ENCODE data around the gene BMPR1B. TPM values are rescaled to one million over a fixed set of nuclear protein-coding genes. Genes with fewer than 3 reads are reported as not detected.
A peak's percentile ranks its signal among the peaks of the same experiment; 100 is the strongest.

Gene BMPR1B
- polyA plus RNA-seq, 2 of the 4 experiments (the other 2 are of a cell fraction), result 6.4 to 21.2 TPM

- no peak for FAIRE-seq
- 85% methylated on average over 2 of the region's 2 CpGs for WGBS (ENCODE audit: missing lambda C conversion rate)
- ATAC-seq, result peak in 1 of 2 experiments; percentile 57; a peak in 3 of 6 replicates
- DNase-seq (ENCODE audit: low read depth in 1 of 2, low spot score in 1 of 2), result no peak
- no peaks in the 10 kb centered on the region for H3K9me3 ChIP-seq
- TF ChIP-seq CBX8 (IDR thresholded peaks at IDR 0.05), result no peak
- TF ChIP-seq JUN (IDR thresholded peaks at IDR 0.05), result no peak
- no peak for TF ChIP-seq HEYL (CRISPR knock-in tag; IDR thresholded peaks at IDR 0.05)
- TF ChIP-seq EHF (CRISPR knock-in tag; IDR thresholded peaks at IDR 0.05), result no peak
- TF ChIP-seq MYC (IDR thresholded peaks at IDR 0.05; ENCODE audit: borderline replicate concordance, low read length), result no peak
- no peak for TF ChIP-seq EP300 (IDR thresholded peaks at IDR 0.05)
- no peak for TF ChIP-seq ZNF302 (CRISPR knock-in tag; IDR thresholded peaks at IDR 0.05)
- TF ChIP-seq RARB (CRISPR knock-in tag; IDR thresholded peaks at IDR 0.05), result no peak
- no peak for TF ChIP-seq ZC3H11A (IDR thresholded peaks at IDR 0.05)
- TF ChIP-seq SMC3 (IDR thresholded peaks at IDR 0.05), result no peak
- no peak for TF ChIP-seq CHD2 (IDR thresholded peaks at IDR 0.05; ENCODE audit: low read length, partially characterized antibody)
- TF ChIP-seq, protein P1, sequence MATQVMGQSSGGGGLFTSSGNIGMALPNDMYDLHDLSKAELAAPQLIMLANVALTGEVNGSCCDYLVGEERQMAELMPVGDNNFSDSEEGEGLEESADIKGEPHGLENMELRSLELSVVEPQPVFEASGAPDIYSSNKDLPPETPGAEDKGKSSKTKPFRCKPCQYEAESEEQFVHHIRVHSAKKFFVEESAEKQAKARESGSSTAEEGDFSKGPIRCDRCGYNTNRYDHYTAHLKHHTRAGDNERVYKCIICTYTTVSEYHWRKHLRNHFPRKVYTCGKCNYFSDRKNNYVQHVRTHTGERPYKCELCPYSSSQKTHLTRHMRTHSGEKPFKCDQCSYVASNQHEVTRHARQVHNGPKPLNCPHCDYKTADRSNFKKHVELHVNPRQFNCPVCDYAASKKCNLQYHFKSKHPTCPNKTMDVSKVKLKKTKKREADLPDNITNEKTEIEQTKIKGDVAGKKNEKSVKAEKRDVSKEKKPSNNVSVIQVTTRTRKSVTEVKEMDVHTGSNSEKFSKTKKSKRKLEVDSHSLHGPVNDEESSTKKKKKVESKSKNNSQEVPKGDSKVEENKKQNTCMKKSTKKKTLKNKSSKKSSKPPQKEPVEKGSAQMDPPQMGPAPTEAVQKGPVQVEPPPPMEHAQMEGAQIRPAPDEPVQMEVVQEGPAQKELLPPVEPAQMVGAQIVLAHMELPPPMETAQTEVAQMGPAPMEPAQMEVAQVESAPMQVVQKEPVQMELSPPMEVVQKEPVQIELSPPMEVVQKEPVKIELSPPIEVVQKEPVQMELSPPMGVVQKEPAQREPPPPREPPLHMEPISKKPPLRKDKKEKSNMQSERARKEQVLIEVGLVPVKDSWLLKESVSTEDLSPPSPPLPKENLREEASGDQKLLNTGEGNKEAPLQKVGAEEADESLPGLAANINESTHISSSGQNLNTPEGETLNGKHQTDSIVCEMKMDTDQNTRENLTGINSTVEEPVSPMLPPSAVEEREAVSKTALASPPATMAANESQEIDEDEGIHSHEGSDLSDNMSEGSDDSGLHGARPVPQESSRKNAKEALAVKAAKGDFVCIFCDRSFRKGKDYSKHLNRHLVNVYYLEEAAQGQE (IDR thresholded peaks at IDR 0.05), result no peak
- no peak for TF ChIP-seq POLR2A (IDR thresholded peaks at IDR 0.05; ENCODE audit: low read length)
- TF ChIP-seq CHD4 (IDR thresholded peaks at IDR 0.05; ENCODE audit: borderline replicate concordance), result no peak
- no peak for TF ChIP-seq FOSB (CRISPR knock-in tag; IDR thresholded peaks at IDR 0.05)
- no peak for TF ChIP-seq FOXS1 (CRISPR knock-in tag; IDR thresholded peaks at IDR 0.05)
- no peak for TF ChIP-seq GATA3 (IDR thresholded peaks at IDR 0.05; ENCODE audit: borderline replicate concordance)
- H3K4me2 ChIP-seq, result peak overlapping the region; percentile 68
- CTCF ChIA-PET, result interaction anchor here (1.2 kb wide), 1 partner anchor 195 kb away, joined by 3 read pairs; no protein-coding TSS in a partner anchor
- POLR2A ChIA-PET, result interaction anchor here (1.1 kb wide), 1 partner anchor 48 kb away, joined by 3 read pairs; the partner anchor contains the start of gene BMPR1B
- no peak overlapping the region for H3K4me3 ChIP-seq
- H3K27ac ChIP-seq, result peak overlapping the region; percentile 11 to 55; a peak in 3 of 6 replicates
- peaks cover 52% of the 10 kb centered on the region for H3K4me1 ChIP-seq
Measured at GRCh38 chr4:94806376-94806775, 48.6 kb downstream of the BMPR1B start.

GRCh38 chr4:94811643-94812042 lies 53.9 kb downstream of the BMPR1B start:
- H3K4me1 ChIP-seq, result peaks cover 28% of the 10 kb centered on the region; the same call in 2 of the 3 replicates
- ATAC-seq (no peak), FAIRE-seq (no peak), DNase-seq (ENCODE audit: low read depth in 1 of 2, low spot score in 1 of 2) (no peak)
- H3K9me3 ChIP-seq, result no peaks in the 10 kb centered on the region
- no peak overlapping the region for H3K4me3 ChIP-seq
- TF ChIP-seq ELK1 (IDR thresholded peaks at IDR 0.05; ENCODE audit: low read depth, low read length), result no peak
- no peak for TF ChIP-seq ZFP36 (IDR thresholded peaks at IDR 0.05; ENCODE audit: borderline replicate concordance, partially characterized antibody)
- TF ChIP-seq FOXS1 (CRISPR knock-in tag; IDR thresholded peaks at IDR 0.05), result no peak
- no peak for TF ChIP-seq HOXB5 (CRISPR knock-in tag; IDR thresholded peaks at IDR 0.05)
- TF ChIP-seq HDAC2 (IDR thresholded peaks at IDR 0.05), result no peak
- H3K4me2 ChIP-seq, result peak overlapping the region; percentile 45
- POLR2A ChIA-PET, result no interaction called here
- CTCF ChIA-PET, result no interaction called here
- WGBS (ENCODE audit: missing lambda C conversion rate), result 28% methylated on average over 5 of the region's 5 CpGs
- no peak overlapping the region for H3K27ac ChIP-seq

GRCh38 chr4:94813221-94813620 lies 55.5 kb downstream of the BMPR1B start:
- no peak overlapping the region for H3K4me2 ChIP-seq
- WGBS (ENCODE audit: missing lambda C conversion rate), result 97% methylated on average over 6 of the region's 6 CpGs
- FAIRE-seq (no peak), DNase-seq (ENCODE audit: low read depth in 1 of 2, low spot score in 1 of 2) (no peak), ATAC-seq (no peak)
- POLR2A ChIA-PET, result no interaction called here
- TF ChIP-seq HOXA7 (CRISPR knock-in tag; IDR thresholded peaks at IDR 0.05) (no peak), GATA3 (IDR thresholded peaks at IDR 0.05; ENCODE audit: borderline replicate concordance) (no peak), BHLHE40 (IDR thresholded peaks at IDR 0.05; ENCODE audit: low read depth, low read length) (no peak), E2F6 (IDR thresholded peaks at IDR 0.05; ENCODE audit: borderline replicate concordance, low read depth) (no peak), ELK1 (IDR thresholded peaks at IDR 0.05; ENCODE audit: low read depth, low read length) (no peak), RARB (CRISPR knock-in tag; IDR thresholded peaks at IDR 0.05) (no peak), TFCP2L1 (CRISPR knock-in tag; IDR thresholded peaks at IDR 0.05) (no peak)
- TF ChIP-seq, protein P2, sequence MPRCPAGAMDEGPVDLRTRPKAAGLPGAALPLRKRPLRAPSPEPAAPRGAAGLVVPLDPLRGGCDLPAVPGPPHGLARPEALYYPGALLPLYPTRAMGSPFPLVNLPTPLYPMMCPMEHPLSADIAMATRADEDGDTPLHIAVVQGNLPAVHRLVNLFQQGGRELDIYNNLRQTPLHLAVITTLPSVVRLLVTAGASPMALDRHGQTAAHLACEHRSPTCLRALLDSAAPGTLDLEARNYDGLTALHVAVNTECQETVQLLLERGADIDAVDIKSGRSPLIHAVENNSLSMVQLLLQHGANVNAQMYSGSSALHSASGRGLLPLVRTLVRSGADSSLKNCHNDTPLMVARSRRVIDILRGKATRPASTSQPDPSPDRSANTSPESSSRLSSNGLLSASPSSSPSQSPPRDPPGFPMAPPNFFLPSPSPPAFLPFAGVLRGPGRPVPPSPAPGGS (IDR thresholded peaks at IDR 0.05), result no peak
- H3K9me3 ChIP-seq, result no peaks in the 10 kb centered on the region
- no peak overlapping the region for H3K4me3 ChIP-seq
- CTCF ChIA-PET, result no interaction called here
- peaks cover 17% of the 10 kb centered on the region; the same call in 2 of the 3 replicates for H3K4me1 ChIP-seq
- no peak overlapping the region for H3K27ac ChIP-seq
